Spinal cord (tissue), 10 donors: ENCODE measurements around the gene INAFM2. TPM values are rescaled to one million over a fixed set of nuclear protein-coding genes. Genes with fewer than 3 reads are reported as not detected.
A peak's percentile ranks its signal among the peaks of the same experiment; 100 is the strongest.

Source experiments
- DNase-seq, 6 donors: peaks; one replicate each; pipeline versions ENCODE4 v3.0.0 to v3.0.0-alpha.2; 2013 to 2015; ENCODE audit warnings: low spot score in 6 of 6, low read depth in 4 of 6
- H3K27ac ChIP-seq: one replicate; pipeline ENCODE4 v1.5.1; 2013; ENCODE audit warnings: low read depth, low read length, control low read depth
- H3K27me3 ChIP-seq: one replicate; pipeline ENCODE4 v1.6.1; 2013; ENCODE audit warnings: low read length; ENCODE audit not compliant: control insufficient read depth, insufficient read depth
- H3K36me3 ChIP-seq: one replicate; pipeline ENCODE4 v1.6.1; 2013; ENCODE audit warnings: low read length; ENCODE audit not compliant: control insufficient read depth, insufficient read depth
- H3K4me1 ChIP-seq: one replicate; pipeline ENCODE4 v1.6.1; 2013; ENCODE audit warnings: low read length; ENCODE audit not compliant: control insufficient read depth, insufficient read depth
- H3K4me3 ChIP-seq: one replicate; pipeline ENCODE4 v1.5.1; 2013; ENCODE audit warnings: low read depth, low read length, control low read depth
- H3K9me3 ChIP-seq: one replicate; pipeline ENCODE4 v1.6.1; 2013; ENCODE audit warnings: low read length; ENCODE audit not compliant: control insufficient read depth, insufficient read depth
- WGBS: methylation state at CpG from one replicate; pipeline ENCODE4 v1.1.5; 2013; ENCODE audit warnings: missing lambda C conversion rate; ENCODE audit not compliant: insufficient coverage; 5-methylcytosine and 5-hydroxymethylcytosine counted together
- polyA plus RNA-seq, 2 donors: library from polyadenylated mRNA; unstranded; fragments of 120-200 nt; gene quantifications; one replicate each; pipeline ENCODE4 v1.2.1, GENCODE V29; 2013; ENCODE audit not compliant: insufficient read length in 2 of 2
- total RNA-seq, 2 donors: library from RNA; depleted of rRNA in 1 of 2; stranded (reverse); fragments of 120-200 nt in 1 of 2; fragments of >200 nt in 1 of 2; gene quantifications; one replicate each; pipeline versions ENCODE4 v1.2.3 to v1.2.4, GENCODE V29; 2013 to 2014
- donor health status: healthy.

INAFM2 gene
- total and polyA plus RNA-seq, 4 donors = 17.0 to 29.6 (median 23.3) TPM

DNA sequence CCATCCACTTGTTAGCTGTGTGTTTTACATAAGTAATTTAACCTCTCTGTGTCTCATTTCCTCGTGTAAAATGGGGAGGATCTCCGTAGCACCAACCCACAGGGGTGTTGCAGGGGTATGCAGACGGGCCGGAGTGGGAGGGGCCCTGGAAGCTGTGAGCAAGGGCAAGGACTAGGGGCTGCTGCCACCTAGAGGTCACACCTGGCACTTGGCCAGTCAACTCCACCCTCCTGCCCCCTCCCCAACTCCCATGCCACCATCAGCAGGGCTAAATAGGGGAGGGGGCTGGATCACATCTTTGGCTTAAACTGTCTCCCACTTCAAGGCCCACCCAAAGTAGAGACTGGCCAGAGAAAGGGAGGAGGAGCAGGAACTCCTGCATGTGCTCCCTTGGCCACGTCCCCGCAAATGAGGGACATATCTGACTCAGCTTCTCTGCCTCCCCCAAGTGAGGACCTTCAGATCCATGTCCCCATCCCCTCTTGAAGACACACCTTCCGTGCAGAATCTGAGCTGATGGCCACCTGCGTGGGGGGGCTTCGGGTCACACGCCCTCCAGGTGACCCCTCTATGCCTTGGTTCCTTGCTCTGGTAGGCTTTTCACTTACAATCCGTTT, 14.7 kb downstream of the INAFM2 start:
- no peaks in the 10 kb centered on the region for H3K9me3 ChIP-seq
- WGBS = 51% methylated on average over 6 of the region's 11 CpGs
- H3K4me1 ChIP-seq = peaks cover 80% of the 10 kb centered on the region
- peaks cover 29% of the 10 kb centered on the region for H3K36me3 ChIP-seq
- peak in 2 of 6 donors; percentile 78 to 91 for DNase-seq
- no peaks in the 10 kb centered on the region for H3K27me3 ChIP-seq
- H3K4me3 ChIP-seq = no peak overlapping the region
- peak overlapping the region; percentile 98 for H3K27ac ChIP-seq

DNA sequence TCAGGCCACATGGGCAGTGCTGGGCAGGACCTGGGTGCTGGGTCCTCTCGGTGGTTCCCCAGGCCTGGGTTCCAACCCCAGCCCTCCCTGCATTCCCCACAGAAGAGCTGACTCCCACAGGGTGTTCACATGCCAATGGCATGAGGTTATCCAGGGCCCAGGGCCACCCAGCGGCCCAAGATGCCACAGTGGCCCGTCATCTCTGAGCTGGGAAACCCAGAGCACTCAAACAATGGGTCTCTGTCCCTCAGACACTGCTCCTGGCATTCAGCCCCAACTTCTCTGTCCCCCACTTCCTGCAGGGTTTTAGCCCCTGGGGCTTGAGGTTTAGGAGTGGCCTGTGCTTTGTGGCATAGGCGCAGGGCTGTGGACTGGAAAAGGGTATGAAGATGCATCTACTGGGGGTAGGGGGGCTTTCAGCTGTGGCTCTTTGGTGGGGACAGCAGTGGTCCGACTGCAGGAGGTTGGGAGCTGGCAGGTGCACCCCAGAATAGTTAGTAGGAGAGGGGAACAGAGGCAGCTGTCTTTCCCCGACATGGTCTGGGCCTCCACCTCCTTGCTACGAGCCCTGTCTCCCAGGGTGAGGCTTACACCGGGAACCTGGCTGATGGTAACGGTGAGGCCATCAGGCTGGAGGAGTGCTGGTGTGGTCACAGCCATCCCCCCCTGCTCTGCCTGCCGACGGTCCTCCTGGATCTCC, 15.6 kb downstream of the INAFM2 start:
- H3K4me3 ChIP-seq = no peak overlapping the region
- 52% methylated on average over 11 of the region's 11 CpGs for WGBS
- H3K27ac ChIP-seq = peak overlapping the region; percentile 98
- DNase-seq = peak in 2 of 6 donors; percentile 58 to 66
- no peaks in the 10 kb centered on the region for H3K27me3 ChIP-seq
- H3K9me3 ChIP-seq = no peaks in the 10 kb centered on the region
- peaks cover 25% of the 10 kb centered on the region for H3K36me3 ChIP-seq
- peaks cover 78% of the 10 kb centered on the region for H3K4me1 ChIP-seq

DNA sequence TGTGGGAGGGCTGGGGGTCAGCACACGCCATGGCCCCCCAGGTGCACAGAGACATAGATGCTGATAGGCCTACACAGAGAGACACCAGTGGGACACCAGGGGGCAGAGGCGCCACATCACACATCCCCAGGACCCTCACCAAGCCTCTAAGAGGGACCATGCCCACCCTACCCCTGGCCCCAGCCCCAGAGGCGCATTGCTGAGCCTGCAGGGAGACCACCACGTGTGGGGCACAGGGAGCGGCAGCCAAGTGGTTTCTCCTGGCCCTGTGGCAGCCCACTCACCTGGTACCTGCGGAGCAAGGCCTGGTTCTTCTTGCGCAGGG, 16.1 kb downstream of the INAFM2 start:
- 83% methylated on average over 7 of the region's 7 CpGs for WGBS

DNA sequence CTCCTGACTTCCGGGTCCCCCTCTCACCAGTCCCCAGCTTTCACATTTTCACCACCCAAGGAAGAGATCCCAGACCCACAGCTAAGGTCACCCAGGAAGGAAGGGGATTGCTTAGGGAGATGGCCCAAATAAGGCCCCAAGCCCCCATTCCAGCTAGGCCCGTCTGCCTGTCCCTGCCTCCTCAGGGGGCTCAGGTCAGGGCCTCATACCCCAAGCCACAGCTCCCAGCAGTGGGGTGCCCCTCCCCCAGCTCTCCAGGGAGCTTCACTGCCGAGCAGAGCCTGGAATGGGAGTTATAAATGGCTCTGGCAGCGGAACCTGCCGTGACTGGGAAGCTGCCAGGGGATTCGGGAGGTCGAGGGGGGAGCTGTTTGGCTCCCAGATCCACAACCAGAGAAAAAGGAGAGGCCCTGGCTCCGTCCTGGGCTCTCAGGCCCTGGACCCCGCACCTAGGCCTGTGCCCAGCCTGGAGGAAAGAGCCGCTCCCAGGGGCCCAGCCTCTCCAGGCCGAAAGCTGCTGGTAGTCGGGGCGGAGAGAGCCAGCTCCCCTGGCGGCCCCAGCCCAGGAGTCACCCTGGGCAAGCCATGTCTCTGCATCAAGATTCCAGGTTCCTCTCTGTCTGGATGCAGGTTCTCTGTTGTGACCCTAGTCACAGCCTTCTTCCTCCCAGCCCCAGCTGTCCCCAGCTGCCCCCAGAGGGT, 16.7 kb downstream of the INAFM2 start:
- no peaks in the 10 kb centered on the region for H3K27me3 ChIP-seq
- H3K4me1 ChIP-seq = peaks cover 73% of the 10 kb centered on the region
- 43% methylated on average over 12 of the region's 14 CpGs for WGBS
- peaks cover 17% of the 10 kb centered on the region for H3K36me3 ChIP-seq
- H3K27ac ChIP-seq = peak overlapping the region; percentile 98
- H3K4me3 ChIP-seq = peak overlapping the region; percentile 5
- H3K9me3 ChIP-seq = no peaks in the 10 kb centered on the region
- peak in 3 of 6 donors; percentile 65 to 92 (median 86) for DNase-seq

More for the DNA sequence above, 16.1 kb downstream of the INAFM2 start:
- Histone ChIP-seq H3K4me1 (peaks cover 73% of the 10 kb centered on the region), H3K9me3 (no peaks in the 10 kb centered on the region), H3K27ac (peak overlapping the region; percentile 98), H3K27me3 (no peaks in the 10 kb centered on the region), H3K4me3 (no peak overlapping the region), H3K36me3 (peaks cover 23% of the 10 kb centered on the region)
- peak in 1 of 6 donors; percentile 55 for DNase-seq

DNA sequence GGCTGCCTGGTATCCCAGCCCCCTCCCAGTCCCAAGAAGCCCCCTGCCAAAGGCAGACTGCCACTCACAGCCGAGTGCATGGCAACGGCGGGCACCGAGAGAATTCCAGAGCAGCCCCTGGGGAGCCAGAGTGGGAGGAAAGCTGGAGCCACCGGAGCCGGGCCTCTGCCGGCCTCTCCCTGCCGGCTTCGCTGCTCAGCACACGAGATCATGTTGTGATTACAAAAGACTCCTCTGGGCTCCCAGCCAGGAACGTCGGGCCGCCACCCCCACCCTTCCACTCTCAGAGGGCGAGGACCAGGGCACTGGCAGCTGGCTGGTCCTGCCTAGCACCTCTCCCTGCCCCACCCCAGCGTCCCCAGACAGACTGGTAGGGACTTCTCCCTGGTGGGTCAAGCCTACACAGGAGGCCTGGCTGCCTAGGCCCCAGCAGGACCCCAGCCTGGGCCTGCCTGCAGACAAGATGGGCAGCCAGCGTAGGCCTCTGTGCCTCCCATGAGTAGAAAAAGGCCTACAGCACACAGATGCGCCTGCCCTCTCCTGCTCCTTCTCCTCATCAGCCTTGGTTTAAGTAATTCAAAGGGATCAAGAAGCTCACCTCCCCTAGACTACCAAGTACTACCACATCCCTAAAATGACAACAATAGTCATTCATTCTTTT, 17.4 kb downstream of the INAFM2 start, which contains the start of gene CCDC9B:
CCDC9B (minus strand) TSS at position 200 of the 661 bp plus-strand sequence; CDS start at position 80, 120 bp downstream.
- Histone ChIP-seq H3K9me3 (no peaks in the 10 kb centered on the region), H3K27ac (peak within 1 kb of the TSS; percentile 98), H3K36me3 (peaks cover 11% of the 10 kb centered on the region), H3K4me3 (peak within 1 kb of the TSS; percentile 5), H3K27me3 (no peaks in the 10 kb centered on the region), H3K4me1 (peaks cover 68% of the 10 kb centered on the region)
- WGBS = 18% methylated on average over 17 of the region's 17 CpGs
- DNase-seq = peak in 4 of 6 donors; percentile 62 to 93 (median 80)

DNA sequence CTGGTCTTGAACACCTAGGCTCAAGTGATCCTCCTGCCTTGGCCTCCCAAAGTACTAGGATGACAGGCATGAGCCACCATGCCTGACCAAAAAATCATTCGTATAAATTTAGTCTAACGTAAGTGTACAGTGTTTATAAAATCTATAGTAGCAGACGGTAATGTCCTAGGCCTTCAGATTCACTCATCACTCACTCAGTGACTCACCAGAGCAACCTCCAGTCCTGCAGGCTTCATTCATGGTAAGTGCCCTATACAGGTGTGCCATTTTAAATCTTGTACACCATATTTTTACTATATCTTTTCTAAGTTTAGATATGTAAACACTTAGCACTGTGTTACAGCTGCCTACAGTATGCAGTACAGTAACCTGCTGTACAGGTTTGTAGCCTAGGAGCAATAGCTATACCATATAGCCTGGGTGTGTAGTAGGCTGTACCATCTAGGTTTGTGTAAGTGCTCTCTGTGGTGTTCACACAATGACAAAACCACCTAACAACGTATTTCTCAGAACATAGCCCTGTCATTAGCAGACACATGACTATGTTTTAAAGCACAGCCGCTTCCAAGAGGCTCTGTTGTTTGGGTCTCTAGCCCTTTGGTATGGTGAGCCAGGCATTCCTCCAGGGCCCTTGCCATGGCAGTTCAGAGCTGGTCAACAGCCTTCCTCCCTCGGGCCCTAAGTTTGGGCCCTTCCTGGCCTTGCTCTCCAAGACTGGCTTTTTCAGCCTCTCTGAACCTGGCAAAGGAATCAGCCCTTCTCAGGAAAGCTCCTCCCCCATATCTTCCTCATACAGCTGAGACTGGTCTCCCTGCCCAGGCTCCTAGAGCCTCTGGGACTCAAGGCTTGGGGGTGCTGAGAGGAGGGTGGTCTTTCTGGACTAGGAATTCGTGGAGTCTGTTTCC, 19.2 kb downstream of the INAFM2 start:
- no peak overlapping the region for H3K27ac ChIP-seq
- no peaks in the 10 kb centered on the region for H3K27me3 ChIP-seq
- no peak overlapping the region for H3K4me3 ChIP-seq
- H3K9me3 ChIP-seq = no peaks in the 10 kb centered on the region
- H3K36me3 ChIP-seq = peaks cover under 1% of the 10 kb centered on the region
- H3K4me1 ChIP-seq = peaks cover 54% of the 10 kb centered on the region
- WGBS = 56% methylated on average over 3 of the region's 7 CpGs
- DNase-seq = no peak

DNA sequence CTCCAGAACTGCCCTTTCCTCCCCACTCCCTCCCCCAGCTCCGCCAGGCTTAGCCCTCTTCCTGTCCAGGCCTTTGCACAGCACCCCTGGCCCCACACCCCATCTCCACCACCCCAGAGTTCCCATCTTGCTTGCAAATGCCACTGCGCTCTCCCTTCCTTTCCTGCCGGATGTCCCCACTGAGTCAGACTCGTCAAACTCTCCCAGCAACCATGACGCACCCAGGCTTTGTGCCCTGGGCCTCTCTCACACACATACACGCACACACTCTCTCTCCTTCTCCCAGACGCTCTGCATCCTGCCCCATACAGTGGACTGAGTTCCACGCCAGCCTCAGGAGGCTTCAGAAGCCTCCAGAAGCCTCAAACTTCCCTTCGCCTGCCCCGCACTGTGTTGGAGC, 20.0 kb downstream of the INAFM2 start:
- Histone ChIP-seq H3K27ac (no peak overlapping the region), H3K9me3 (no peaks in the 10 kb centered on the region), H3K4me1 (peaks cover 46% of the 10 kb centered on the region), H3K27me3 (no peaks in the 10 kb centered on the region), H3K4me3 (no peak overlapping the region), H3K36me3 (no peaks in the 10 kb centered on the region)
- WGBS = 84% methylated on average over 6 of the region's 10 CpGs
- DNase-seq = no peak

DNA sequence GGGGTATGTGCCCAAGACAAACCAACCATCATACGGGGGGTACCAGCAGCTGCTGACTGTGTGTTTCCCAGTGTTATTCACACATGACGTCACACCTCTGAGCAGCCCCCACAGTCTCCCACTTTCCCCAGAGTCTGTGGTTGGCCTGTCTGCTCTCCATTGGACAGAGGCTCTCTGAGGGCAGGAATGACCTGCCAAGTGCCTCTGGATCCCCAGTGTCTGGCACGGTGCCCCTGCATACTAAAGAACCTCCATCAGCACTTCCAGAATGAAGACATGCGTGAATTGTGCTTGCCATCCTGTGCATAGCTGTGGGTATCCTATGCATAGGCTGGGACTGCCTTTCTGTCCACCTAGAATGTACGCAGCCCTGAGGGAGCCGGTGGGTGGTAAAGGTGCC, 20.7 kb downstream of the INAFM2 start:
- Histone ChIP-seq H3K27ac (no peak overlapping the region), H3K27me3 (no peaks in the 10 kb centered on the region), H3K4me1 (peaks cover 39% of the 10 kb centered on the region), H3K4me3 (no peak overlapping the region), H3K36me3 (no peaks in the 10 kb centered on the region), H3K9me3 (no peaks in the 10 kb centered on the region)
- WGBS = 31% methylated on average over 4 of the region's 6 CpGs
- DNase-seq = no peak
